Testis (tissue), 3 donors: ENCODE measurements around the gene HSD17B7. TPM values are rescaled to one million over a fixed set of nuclear protein-coding genes. Genes with fewer than 3 reads are reported as not detected.

Source experiments
- DNase-seq: peaks from one replicate; pipeline ENCODE4 v3.0.0-alpha.2; 2019
- H3K27ac ChIP-seq, 2 donors: fragments of 200-600 bp; sonication (generic); one replicate each; pipeline ENCODE4 v1.5.1; 2019
- H3K27me3 ChIP-seq: fragments of 200-600 bp; sonication (generic); one replicate; pipeline ENCODE4 v1.5.1; 2019
- H3K36me3 ChIP-seq: fragments of 200-600 bp; sonication (generic); one replicate; pipeline ENCODE4 v1.5.1; 2017; ENCODE audit warnings: low read depth; ENCODE audit errors: missing control alignments
- H3K4me1 ChIP-seq: fragments of 200-600 bp; sonication (generic); one replicate; pipeline ENCODE4 v1.5.1; 2019
- H3K4me3 ChIP-seq, 2 donors: fragments of 200-600 bp; sonication (generic); one replicate each; pipeline ENCODE4 v1.5.1; 2017 to 2019
- H3K9me3 ChIP-seq: fragments of 200-600 bp; sonication (generic); one replicate; pipeline ENCODE4 v1.5.1; 2017
- CTCF ChIP-seq, 3 experiments: fragments of 450-650 bp in 2 of 3; fragments of 200-600 bp in 1 of 3; sonication (generic) in 1 of 3; IDR thresholded peaks; one replicate each; pipeline ENCODE4 v1.5.1; 2016 to 2019; ENCODE audit warnings: antibody characterized with exemption in 3 of 3, mild to moderate bottlenecking in 2 of 3, moderate library complexity in 1 of 3
- POLR2A ChIP-seq: fragments of 450-650 bp; IDR thresholded peaks from one replicate; pipeline ENCODE4 v1.6.1; 2017; ENCODE audit warnings: antibody characterized with exemption, mild to moderate bottlenecking, moderate library complexity
- WGBS, 2 donors: methylation state at CpG; one replicate each; pipeline ENCODE4 v1.1.5; 2018; 5-methylcytosine and 5-hydroxymethylcytosine counted together
- intact Hi-C: fragments of 100-400 bp; cut with DNase I; formaldehyde crosslinking; loops from one replicate; pipeline ENCODE4 v1.15.1; 2023; ENCODE audit warnings: low total_unique reads
- polyA plus RNA-seq: library from polyadenylated mRNA; stranded (reverse); fragments of 350-450 nt; fragmentation: Illumina TruSeq; extraction: RNeasy Lipid Tissue Mini Kit (QIAGEN cat#74804); gene quantifications from one replicate; pipeline ENCODE4 v1.2.3, GENCODE V29; 2014; ENCODE audit warnings: low read depth, low replicate concordance; ENCODE audit not compliant: insufficient read depth
- small RNA-seq, 2 donors: library from RNA; depleted of rRNA; stranded (forward); fragments of <200 nt; gene quantifications; one replicate each; pipeline ENCODE3, GENCODE V24; 2016
- total RNA-seq, 2 donors: library from RNA; depleted of rRNA; stranded (reverse); fragments of >200 nt; gene quantifications; one replicate each; pipeline ENCODE4 v1.2.3, GENCODE V29; 2016

Gene HSD17B7
- total and polyA plus RNA-seq, 3 donors from 2014 or later: 7.9 to 10.7 (median 9.8) TPM

GRCh38 chr1:162861625-162862024 is 71.1 kb downstream of the HSD17B7 start:
- 68 to 70% methylated on average over 5 of the region's 5 CpGs for WGBS, 2 donors
- Histone ChIP-seq H3K4me3 (no peak overlapping the region), H3K27me3 (no peaks in the 10 kb centered on the region), H3K9me3 (no peaks in the 10 kb centered on the region), H3K36me3 (no peaks in the 10 kb centered on the region), H3K27ac (no peak overlapping the region), H3K4me1 (no peaks in the 10 kb centered on the region)
- no peak for DNase-seq
- no peak for TF ChIP-seq CTCF (IDR thresholded peaks at IDR 0.05)
- no peak for TF ChIP-seq POLR2A
- intact Hi-C loops: no loop called here

Small RNAs within 50 kb of the gene (small RNA-seq; reads per million reads assigned to genes)
- gene RN7SL861P: 0 to 0.09 reads per million in 2 donors

Other genes starting within 250 kb of the HSD17B7 start
- 100 to 1,000 TPM; 110 to 128 TPM for gene UAP1, start 229.0 kb upstream of the HSD17B7 start, total RNA-seq
- 161 TPM for gene UAP1, start 229.0 kb upstream of the HSD17B7 start, polyA plus RNA-seq
- 1 to 10 TPM; 9.0 to 9.2 TPM for gene DDR2, start 158.2 kb upstream of the HSD17B7 start, total RNA-seq
- gene DDR2, start 158.2 kb upstream of the HSD17B7 start, polyA plus RNA-seq: 13.2 TPM
- 1 to 10 TPM in 1 of 2 donors, under 1 TPM in 1; 0.19 to 1.2 TPM for gene CCDC190, start 70.5 kb downstream of the HSD17B7 start, total RNA-seq
- gene CCDC190, start 70.5 kb downstream of the HSD17B7 start, polyA plus RNA-seq: 1.6 TPM